ENCODE results near the gene SMIM5.

SMIM5 gene

GRCh38 chr17:75604034-75604695 lies 29.1 kb upstream of the SMIM5 start:
- DNase-seq = no peak

- DNase-seq = no peak
Measured at GRCh38 chr17:75605790-75606189, 27.4 kb upstream of the SMIM5 start.

GRCh38 chr17:75607086-75607485 lies 26.1 kb upstream of the SMIM5 start:
- DNase-seq = no peak

- no peak for DNase-seq
Measured at GRCh38 chr17:75610103-75610984, 22.9 kb upstream of the SMIM5 start.

- no peak for DNase-seq
Measured at GRCh38 chr17:75611851-75612429, 21.3 kb upstream of the SMIM5 start.

DNA sequence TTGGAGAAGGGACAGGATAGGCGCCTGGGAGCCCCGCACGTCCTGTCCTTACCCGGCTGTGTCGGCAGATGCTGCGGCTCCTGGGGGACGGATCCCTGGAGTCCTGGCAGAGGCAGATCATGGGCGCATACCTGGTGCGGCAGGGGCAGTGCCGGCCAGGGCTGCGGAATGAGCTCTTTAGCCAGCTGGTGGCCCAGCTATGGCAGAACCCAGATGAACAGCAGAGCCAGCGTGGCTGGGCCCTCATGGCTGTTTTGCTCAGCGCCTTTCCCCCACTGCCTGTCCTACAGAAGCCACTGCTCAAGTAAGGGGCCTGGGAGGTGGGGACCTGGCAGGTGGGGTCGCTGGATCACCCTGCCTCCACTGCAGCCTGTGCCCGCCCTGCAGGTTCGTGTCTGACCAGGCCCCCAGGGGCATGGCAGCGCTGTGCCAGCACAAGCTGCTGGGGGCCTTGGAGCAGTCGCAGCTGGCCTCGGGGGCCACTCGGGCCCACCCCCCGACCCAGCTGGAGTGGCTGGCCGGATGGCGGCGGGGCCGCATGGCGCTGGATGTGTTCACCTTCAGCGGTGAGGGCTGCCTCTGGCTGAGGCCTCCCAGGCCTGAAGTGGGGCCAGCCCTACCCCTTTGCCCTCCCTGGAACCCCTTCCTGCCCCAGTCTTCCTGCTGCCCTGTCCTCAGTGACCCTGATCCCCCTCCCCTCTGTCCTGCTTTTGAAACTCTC lies 20.2 kb upstream of the SMIM5 start:
- no peak for DNase-seq

- no peak for DNase-seq
Measured at GRCh38 chr17:75614006-75614405, 19.2 kb upstream of the SMIM5 start.

DNA sequence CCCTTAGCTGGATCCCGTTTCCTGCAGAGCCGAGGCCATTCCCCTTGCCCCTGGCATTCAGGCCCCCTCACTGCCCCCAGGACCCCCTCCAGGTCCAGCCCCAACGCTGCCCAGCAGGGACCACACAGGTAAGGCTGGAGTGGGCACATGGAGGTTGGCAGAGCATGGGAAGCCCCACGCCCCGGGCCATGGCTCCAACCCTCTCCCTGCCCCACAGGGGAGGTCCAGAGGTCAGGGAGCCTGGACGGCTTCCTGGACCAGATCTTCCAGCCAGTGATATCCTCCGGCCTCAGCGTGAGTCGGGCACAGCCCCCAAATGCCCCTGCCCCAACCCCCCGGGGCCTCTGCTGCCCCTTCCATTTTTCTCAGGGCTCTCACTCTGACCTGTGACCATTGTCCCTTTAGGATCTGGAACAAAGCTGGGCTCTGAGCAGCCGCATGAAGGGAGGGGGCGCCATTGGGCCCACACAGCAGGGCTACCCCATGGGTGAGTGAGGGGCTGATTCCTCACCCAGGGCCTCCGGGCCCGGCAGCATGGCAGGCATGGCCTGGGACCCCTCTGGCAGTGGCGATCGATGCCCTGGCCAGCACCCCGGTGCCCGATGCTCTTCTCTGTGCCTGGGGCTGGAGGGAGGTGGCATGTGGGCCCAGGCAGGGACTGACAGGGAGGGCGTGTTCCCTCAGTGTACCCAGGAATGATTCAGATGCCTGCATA lies 18.5 kb upstream of the SMIM5 start:
- DNase-seq = no peak

DNA sequence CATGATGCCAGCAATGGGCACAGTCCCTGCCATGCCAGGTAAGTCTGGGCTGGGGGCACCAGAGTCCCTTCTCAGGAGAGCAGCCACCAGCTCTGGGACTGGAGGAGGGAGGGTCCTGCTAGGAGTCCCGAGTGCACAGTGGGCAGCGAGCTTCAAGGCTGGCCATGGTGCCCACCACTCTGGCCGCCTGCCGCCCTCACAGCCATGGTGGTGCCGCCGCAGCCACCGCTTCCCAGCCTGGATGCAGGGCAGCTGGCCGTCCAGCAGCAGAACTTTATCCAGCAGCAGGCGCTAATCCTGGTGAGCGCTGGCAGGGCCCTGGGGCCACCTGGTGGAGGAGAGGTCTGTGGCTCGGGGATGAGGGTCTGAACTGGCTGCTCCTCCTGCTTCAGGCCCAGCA lies 17.9 kb upstream of the SMIM5 start:
- DNase-seq = no peak

GRCh38 chr17:75616521-75617122 lies 16.6 kb upstream of the SMIM5 start:
- DNase-seq = no peak

- DNase-seq = no peak
Measured at GRCh38 chr17:75617218-75617617, 16.0 kb upstream of the SMIM5 start.

DNA sequence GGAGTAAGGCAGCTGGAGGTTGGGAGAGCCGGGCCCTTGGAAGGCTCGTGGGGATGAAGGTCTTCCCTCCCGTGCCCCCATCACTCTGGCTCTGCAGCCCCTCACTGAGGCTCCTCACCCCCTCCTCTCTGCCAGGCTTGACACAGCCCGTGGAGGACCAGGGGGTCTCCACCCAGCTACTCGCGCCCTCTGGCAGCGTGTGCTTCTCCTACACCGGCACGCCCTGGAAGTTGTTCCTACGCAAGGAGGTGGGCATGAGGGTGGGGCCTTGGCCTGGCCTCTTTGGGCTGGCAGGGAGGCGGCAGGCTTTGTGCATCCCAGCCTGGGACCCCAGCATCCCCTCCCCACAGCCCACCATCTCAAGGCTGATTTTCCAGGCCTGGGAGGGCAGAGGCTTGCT lies 15.6 kb upstream of the SMIM5 start:
- no peak for DNase-seq

- DNase-seq = no peak
Measured at GRCh38 chr17:75619506-75620431, 13.5 kb upstream of the SMIM5 start.

GRCh38 chr17:75621489-75621888 lies 11.7 kb upstream of the SMIM5 start:
- DNase-seq = no peak

GRCh38 chr17:75622076-75622475 lies 11.2 kb upstream of the SMIM5 start:
- DNase-seq = no peak

DNA sequence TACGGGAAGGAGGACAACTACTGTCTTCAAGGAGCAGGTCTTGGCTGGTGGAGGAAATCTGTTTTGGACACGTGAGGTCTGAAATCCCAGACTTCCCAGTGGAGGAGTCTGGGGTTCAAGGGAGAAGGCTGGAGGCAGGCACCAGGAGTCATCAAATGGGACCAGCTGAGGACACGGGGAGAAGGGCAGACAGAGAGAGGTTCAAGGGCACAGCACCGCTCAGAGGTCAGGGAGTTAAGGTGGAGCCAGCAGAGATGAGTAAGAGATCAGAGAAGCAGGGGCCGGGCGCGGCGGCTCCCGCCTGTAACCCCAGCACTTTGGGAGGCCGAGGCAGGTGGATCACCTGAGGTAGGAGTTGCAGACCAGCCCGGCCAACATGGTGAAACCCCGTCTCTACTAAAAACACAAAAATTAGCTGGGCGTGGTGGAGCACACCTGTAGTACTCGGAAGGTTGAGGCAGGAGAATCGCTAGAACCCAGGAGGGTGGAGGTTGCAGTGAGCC lies 10.4 kb upstream of the SMIM5 start:
- no peak for DNase-seq

GRCh38 chr17:75623386-75623785 lies 9.8 kb upstream of the SMIM5 start:
- no peak for DNase-seq

DNA sequence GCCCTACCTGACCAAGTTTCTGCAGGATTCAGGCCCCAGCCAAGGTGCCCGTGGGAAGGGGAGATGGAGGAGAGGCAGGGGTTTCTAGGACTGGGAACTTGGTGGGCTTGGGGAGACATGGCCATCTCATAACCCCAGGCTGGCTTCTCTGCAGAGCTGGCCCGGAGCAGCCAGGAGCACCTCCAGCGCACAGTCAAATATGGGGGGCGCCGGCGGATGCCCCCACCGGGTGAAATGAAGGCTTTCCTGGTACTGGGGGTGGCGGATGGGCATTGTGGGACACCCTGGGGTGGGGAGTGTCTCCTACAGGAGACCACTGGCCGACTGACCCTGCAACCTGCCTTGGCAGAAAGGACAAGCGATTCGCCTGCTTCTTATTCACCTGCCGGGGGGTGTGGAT lies 9.2 kb upstream of the SMIM5 start:
- DNase-seq = no peak

- no peak for DNase-seq
Measured at GRCh38 chr17:75624714-75625345, 8.4 kb upstream of the SMIM5 start.

DNA sequence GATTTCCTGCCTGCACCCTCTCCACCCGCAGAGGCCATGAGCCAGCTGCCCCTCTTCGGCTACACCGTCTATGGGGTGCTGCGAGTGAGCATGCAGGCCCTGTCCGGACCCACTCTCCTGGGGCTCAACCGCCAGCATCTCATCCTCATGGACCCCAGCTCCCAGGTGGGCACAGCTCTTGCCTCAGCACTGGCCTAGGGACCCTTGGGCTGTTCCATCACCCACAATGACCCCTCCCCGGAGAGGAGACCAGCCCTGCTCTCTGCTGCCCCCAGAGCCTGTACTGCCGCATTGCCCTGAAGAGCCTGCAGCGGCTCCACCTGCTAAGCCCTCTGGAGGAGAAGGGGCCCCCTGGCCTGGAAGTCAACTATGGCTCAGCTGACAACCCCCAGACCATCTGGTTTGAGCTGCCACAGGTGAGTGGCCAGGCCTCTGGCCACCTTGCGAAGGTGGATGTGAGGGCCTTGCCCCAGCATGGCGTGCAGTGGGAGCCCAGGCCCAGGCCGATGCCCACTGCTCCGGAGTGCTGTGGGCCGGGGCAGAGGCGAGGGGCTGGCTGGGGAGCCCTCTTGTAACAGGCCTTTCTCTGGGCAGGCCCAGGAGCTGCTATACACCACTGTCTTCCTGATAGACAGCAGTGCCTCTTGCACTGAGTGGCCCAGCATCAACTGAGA lies 7.3 kb upstream of the SMIM5 start:
- DNase-seq = no peak

Data from NCI-H510A (cell line).